Activated CD4-positive, alpha-beta T cell treated with anti-CD3 and anti-CD28 coated beads for 1 hour (primary cell): ENCODE results near the gene MAN1C1.
"Not testable (repeated sequence)": the region's sequence is repeated elsewhere in the genome, so short reads cannot be mapped to it uniquely, and the experiment has no call there.

Source experiments
- DNase-seq: peaks from one replicate; pipeline ENCODE4 v3.0.0-alpha.2; 2020

Gene MAN1C1

DNA sequence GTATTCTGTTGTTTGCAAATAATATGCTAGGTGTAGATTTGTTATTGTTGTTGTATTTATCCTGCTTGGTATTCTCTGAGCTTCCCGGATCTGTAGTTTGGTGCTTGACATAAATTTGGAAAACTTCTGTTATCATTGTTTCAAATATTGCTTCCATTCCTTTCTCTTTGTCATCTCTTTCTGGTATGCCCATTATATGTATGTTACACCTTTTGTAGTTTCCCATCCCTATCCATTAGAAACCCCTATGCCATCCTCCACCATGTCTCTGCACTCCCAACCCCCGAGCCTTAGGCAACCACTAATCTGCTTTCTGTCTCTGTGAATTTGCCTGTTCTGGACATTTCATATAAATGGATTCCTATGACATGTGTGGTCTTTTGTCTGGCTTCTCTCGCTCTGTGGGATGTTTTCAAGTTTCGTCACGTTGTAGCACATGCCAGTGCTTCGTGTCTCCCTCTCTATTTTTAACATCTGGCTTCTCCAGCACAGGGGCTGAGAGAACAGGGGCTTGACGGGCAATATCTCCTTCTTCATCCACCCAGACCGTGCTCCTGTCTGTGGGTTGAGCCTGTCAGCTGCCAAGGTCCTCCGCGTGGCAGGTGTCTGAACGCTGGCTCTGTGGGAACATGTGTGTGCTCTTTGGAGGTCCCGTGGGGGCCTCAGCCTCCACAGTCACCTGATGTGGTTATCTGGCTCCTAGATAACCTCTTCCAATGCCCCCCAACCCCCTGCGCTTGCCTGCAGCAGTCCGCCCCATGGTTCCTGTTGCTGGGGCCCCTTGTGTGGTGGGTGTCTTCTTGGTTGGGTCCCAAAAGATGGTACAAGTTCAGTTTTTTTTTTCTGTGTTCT lies 32.8 kb upstream of the MAN1C1 start:
- no peak for DNase-seq

GRCh38 chr1:25586181-25586588 lies 30.4 kb upstream of the MAN1C1 start:
- DNase-seq = no peak

DNA sequence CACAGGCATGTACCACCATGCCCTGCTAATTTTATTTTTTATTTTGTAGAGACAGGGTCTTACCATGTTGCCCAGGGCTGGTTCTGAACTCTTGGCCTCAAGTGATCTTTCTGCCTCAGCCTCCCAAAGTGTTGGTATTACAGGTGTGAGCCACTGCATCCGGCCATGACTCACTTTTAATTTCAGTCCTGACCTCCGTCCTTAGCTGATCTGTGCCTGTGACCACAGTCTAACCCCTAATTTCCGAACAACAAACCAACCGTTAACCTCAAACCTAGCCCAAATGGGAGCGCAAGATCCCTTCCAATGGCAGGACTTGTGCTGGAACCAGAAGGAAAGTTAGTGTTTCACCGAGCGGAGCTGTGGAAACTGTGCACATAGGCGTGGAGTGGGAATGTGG lies 29.3 kb upstream of the MAN1C1 start:
- no peak for DNase-seq

DNA sequence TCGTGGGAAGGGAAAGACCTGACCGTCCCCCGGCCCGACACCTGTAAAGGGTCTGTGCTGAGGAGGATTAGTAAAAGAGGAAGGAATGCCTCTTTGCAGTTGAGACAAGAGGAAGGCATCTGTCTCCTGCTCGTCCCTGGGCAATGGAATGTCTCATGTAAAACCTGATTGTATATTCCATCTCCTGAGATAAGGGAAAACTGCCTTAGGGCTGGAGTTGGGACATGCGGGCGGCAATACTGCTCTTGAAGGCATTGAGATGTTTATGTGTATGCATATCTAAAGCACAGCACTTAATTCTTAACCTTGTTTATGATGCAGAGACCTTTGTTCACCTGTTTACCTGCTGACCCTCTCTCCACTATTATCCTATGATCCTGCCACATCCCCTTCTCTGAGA lies 28.4 kb upstream of the MAN1C1 start:
- DNase-seq = not testable (repeated sequence)

DNA sequence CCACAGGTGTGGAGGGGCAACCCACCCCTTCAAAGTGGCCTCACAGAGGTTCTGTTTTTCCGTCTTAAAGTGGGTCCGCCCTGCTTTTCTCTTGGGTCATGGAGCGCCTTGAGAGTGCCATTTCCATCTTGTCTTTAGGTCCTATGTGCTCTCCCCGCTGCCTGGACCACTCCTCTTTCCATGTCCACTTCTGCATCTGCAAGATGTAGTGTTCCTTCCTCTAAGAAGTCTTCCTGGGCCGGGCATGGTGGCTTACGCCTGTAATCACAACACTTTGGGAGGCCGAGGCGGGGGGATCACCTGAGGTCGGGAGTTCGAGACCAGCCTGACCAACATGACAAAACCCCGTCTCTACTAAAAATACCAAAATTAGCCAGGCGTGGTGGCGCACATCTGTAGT lies 27.8 kb upstream of the MAN1C1 start:
- not testable (repeated sequence) for DNase-seq

GRCh38 chr1:25590096-25590824 lies 26.3 kb upstream of the MAN1C1 start:
- DNase-seq = no peak

GRCh38 chr1:25593861-25594260 lies 22.7 kb upstream of the MAN1C1 start:
- DNase-seq = no peak

GRCh38 chr1:25594971-25595370 lies 21.6 kb upstream of the MAN1C1 start:
- no peak for DNase-seq

GRCh38 chr1:25596641-25597040 lies 19.9 kb upstream of the MAN1C1 start:
- not testable (repeated sequence) for DNase-seq

DNA sequence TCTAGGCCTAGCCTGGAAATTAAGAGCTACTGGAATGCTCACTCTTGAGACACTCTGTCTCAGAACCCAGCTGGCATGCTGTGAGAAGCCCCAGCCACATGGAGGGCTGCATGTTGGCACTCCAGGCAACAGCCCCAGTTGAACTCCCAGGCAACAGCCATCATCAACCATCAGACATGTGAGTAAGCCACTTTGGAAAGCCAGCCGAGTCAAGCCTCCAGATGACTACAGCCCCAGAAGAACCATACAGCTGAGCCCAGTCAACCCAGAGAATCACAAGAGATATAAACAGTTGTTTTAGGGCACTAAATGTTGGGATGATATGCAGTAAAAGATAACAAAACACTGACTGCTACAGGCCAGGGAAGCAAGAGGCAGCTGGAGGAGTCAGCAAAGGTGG lies 17.7 kb upstream of the MAN1C1 start:
- DNase-seq = no peak

DNA sequence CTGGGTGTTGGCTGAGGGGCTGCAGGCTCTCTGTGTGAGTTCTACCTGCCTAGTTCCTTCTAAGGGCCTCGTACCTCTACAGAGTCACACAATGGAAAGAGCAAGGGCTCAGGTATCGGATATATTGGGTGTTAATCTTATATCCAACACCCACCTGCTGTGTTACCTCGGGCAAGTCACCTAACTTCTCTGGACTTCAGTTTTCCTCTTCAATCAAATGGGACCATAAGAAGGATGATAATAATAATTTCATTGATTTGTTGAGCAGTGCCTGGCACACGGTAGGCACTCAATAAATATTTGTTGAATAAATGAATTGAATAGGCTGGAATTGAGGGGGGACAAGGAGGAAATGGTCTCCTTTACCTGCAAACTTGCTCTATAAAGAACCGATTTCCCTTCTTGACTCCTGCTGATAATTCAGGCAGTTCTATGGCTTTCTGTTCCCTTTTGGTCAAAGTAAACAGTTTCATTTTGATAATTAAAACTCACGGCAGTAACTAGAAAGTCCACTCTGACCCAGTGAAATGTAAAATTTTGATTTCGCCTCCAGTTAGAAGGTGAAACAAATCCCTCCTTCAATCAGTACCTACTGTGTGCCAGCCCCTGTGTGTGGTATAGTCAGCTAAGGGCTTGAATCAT lies 16.5 kb upstream of the MAN1C1 start:
- no peak for DNase-seq

DNA sequence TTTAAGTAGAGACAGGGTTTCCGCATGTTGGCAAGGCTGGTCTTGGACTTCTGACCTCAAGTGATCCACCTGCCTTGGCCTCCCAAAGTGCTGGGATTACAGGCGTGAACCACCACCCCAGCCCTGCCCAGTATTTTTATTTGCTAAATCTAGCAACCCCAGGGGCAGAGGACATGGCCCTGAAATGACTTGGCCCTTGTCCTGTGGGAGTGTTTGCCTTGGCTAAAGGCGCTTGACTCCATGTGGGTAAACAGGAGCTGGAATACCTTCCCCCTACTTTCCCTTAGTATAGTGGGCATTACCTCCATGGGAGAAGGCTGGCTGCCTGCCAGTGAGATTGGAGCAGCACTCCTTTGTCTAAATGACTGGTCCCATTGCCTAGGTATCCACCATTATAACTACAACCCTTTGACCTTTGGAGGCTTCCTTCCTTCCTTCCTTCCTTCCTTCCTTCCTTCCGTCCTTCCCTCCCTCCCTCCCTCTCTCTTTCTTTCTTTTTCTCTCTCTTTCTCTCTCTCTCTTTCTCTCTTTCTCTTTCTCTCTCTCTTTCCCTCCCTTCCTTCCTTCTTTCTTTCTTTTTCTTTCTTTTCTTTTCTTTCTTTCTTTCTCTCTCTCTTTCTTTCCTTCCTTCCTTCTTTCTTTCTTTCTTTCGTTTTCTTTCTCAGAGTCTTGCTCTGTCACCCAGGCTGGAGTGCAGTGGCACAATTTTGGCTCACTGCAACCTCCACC lies 15.5 kb upstream of the MAN1C1 start:
- not testable (repeated sequence) for DNase-seq

DNA sequence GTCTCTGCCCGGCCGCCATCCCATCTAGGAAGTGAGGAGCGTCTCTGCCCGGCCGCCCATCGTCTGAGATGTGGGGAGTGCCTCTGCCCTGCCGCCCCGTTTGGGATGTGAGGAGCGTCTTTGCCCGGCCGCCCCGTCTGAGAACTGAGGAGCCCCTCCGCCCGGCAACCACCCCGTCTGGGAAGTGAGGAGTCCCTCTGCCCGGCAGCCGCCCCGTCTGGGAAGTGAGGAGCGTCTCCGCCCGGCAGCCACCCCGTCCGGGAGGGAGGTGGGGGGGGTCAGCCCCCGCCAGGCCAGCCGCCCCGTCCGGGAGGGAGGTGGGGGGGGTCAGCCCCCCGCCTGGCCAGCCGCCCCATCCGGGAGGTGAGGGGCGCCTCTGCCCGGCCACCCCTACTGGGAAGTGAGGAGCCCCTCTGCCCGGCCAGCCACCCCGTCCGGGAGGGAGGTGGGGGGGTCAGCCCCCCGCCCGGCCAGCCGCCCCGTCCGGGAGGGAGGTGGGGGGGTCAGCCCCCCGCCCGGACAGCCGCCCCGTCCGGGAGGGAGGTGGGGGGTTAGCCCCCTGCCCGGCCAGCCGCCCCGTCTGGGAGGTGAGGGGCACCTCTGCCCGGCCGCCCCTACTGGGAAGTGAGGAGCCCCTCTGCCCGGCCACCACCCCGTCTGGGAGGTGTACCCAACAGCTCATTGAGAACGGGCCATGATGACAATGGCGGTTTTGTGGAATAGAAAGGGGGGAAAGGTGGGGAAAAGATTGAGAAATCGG lies 12.6 kb upstream of the MAN1C1 start:
- DNase-seq = not testable (repeated sequence)

DNA sequence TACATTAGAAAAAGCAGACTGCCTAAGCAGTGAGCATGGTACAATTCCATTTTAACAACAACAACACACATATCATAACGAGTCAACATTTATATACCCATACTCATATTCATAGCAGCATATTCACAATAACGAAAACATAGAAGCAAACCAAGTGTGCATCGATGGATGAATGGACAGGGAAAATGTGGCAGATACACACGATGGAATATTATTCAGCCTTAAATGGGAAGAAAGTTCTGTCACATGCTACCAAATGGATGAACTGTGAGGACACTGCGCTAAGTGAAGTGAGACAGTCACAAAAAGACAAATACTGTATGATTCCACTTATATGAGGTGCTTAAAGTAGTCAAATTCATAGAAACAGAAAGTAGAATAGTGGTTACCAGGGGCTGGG lies 9.5 kb upstream of the MAN1C1 start:
- DNase-seq = no peak

DNA sequence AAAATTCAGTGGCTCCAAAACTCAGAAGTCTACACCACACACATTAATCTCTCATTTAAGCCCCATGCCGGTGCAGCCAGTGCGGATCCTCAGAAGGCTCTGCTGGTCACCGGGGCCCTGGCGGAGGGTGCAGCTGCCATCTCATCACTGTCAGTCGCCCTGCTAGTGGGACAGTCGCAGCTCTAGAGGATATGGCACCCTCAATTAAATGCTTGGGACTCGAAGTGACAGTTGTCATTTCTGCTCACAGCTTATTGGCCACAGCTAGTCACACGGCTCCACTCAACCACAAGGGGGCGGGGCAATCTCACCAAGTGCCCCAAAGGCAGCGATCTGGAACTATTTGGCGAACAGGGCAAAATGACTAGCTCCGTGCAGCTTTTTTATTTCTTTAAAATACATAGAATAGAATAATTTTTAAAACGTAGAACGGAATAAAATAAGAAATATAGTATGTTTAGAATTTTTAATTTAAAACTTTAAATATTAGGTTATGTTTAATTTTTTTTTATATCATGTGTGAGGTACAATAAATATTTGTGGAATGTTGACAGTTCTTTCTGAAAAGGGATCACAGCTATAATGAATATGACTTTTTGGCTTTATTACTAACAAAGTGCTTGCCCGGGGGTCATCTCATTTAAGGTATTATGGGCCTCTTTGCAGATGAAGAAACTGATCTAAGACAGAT lies 8.0 kb upstream of the MAN1C1 start:
- peak; percentile 80 for DNase-seq

DNA sequence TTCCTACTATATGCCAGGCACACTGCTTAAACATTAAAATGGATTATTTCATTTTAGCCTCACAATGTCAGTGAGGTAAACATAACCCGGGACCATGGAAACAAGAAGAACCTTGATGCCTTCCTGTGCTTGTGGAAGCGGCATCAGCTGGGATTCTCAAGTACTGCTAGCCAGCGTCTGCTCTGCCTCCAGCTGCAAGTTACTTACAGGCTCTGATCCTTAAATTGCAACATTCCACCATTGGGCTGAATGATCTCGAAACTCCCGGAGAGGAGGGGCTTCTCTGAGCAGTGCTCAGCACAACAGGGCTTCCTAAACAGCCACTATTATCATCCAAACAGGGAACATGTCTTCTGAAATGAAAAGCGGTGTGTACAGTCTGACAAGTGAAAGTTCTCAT lies 6.7 kb upstream of the MAN1C1 start:
- DNase-seq = no peak

DNA sequence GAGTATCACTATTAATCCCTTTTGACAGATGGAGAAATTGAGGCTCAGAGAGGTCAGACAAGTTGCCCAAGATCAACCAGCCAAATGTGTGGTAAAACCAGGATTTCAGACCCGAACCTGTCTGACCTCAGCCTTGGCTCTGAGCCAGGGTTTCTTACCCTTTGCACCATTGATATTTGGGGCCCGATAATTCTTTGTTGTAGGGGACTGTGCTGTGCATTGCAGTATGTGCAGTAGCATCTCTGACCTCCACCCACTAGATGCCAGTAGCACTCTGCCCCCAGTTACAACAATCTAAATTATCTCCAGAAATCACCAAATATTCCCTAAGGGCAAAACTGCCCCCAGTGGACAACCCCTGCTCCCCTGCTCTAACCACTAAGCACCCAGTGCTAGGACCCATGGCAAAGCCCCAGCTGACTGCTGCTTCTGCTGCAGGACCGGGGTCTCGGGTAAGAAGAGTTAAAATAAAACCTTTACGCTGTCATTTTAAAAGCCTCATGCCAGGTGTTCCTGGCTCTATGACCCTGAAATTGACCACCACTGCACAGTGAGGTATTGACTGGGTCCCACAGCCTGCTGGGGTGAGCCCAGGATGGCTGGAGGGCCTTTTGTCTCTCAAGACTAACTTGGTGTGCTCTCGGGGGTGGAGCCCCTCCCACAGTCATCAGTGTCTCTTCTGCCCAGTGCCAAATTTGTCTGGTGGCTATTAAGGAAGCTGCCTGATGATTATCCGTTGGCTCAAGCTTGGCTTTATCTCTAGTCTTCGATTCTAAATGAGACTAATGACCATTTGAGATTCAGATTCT lies 5.6 kb upstream of the MAN1C1 start:
- DNase-seq = no peak

DNA sequence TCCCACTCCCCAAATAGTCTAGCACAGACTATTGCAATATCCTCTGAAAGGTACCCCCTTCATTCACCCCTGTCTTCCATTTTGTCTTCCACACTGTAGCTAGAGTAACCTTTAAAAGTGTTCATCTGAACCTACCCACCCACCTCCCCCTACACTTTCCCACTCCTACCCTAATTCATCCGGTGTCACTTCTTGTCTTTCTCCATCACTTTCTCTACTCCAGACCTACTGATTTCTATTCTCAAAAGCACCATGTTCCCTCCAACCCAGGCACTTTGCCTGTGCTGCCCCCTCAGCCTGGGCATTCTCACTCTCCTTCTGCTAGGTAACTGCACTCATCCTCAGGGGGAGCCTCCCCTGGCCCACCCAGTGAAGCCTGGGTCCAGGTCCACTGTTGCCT lies 4.7 kb upstream of the MAN1C1 start:
- DNase-seq = no peak

GRCh38 chr1:25612421-25612820 lies 4.2 kb upstream of the MAN1C1 start:
- no peak for DNase-seq

DNA sequence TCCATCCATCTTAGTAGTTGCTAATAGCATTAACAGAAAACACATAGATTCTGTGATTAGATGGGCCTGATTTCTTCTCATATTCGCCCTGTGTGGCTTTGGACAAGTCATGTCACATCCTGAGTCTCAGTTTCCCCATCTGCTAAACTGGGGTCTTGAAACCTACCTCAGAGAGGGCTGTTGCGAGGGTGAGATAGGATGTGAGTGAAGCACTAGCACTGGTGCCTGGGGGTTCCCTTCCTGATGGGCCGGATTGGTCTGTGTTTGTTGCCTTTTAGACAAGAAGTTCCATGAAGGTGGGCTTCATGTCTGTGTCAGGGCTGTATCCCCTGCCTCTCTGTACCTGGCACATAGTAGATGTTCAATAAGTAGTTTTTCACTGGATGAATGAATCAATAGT lies 3.5 kb upstream of the MAN1C1 start:
- DNase-seq = no peak
